GM19372 (cell line): ENCODE measurements around the gene ZFR2.
"Not testable (repeated sequence)": the region's sequence is repeated elsewhere in the genome, so short reads cannot be mapped to it uniquely, and the experiment has no call there.

Experiments used
- ATAC-seq: cut with Tn5 transposase; IDR thresholded peaks from one replicate; pipeline ENCODE4 v1.9.1; 2021; ENCODE audit warnings: mild to moderate bottlenecking, low read depth, moderate library complexity; ENCODE audit not compliant: unreplicated experiment

ZFR2 gene

DNA sequence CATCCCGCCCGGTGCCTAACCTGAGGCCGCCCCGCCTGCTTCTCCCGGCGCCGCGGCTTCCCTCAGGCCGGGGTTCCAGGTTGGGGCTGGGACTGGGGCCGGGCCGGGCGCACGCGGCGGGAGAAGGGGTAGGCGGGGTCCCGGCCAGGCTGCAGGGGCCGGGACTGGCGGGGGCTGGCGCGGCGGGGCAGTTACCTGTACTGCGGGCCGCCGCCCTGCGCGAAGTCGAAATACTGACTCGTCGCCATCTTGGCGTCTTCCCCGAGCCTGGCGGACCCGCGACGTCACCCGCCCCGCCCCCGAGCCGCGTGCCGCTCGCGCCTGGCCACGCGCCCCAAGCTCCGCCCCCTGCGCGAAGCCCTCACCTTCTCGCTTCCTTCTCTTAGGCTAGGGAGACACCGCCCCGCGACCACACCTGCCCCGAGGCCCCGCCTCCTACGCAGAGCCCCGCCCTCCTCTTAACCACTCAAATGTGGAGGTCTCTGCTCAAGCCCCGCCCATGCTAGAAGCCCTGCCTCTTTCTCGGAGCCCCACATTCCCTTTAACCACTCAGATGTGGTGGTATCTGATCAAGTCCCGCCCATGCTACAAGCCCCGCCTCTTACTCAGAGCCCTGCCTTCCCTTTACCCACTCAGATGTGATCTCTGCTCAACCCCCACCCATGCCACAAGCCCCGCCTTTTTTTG lies at the start of gene ZFR2:
TSS of gene ZFR2 (minus strand) at position 269 of the 687 bp plus-strand sequence. CDS start at position 248, 21 bp downstream.
- no peak for ATAC-seq

DNA sequence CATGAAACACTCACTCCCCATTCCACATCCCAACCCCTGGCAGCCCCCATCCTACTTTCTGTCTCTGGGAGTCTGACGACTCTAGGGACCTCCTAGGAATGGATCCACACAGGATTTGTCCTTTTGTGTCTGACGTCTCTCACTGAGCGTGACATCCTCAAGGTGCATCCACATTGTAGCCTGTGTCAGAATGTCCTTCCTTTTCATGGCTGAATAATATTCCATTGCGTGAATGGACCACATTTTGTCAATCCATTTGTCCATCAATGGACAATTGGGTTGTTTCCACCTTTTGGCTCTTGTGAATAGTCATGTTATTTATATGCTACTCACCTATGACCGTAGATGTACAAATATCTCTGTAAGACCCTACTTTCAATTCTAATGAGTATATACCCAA lies 47.2 kb upstream of the ZFR2 start:
- no peak for ATAC-seq

DNA sequence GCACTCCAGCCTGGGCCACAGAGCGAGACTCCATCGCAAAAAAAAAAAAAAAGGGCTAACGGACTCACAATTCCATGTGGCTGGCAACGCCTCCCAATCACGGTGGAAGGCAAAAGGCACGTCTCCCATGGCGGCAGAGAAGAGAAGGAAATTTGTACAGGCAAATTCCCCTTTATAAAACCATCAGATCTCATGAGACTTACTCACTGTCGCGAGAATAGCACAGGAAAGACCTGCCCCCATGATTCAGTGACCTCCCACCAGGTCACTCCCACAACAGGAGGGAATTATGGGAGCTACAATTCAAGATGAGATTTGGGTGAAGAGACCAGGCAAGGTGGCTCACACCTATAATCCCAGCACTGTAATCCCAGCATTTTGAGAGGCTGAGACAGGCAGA lies 45.4 kb upstream of the ZFR2 start:
- ATAC-seq, result no peak

DNA sequence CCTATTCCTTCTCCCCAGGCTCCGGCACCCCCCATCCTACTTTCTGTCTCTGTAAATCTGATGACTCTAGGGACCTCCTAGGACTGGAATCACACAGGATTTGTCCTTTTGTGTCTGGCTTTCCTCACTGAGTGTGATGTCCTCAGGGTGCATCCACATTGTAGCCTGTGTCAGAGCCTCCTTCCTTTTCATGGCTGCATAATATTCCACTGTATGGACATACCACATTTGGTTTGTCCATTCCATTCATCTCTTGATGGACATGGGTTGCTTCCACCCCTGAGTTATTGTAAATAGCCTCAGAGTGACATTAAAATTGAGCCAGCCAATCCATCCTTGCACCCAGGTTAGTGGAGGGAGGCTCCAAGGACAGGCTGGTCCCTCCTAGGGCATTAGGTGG lies 41.3 kb upstream of the ZFR2 start:
- ATAC-seq, result no peak

DNA sequence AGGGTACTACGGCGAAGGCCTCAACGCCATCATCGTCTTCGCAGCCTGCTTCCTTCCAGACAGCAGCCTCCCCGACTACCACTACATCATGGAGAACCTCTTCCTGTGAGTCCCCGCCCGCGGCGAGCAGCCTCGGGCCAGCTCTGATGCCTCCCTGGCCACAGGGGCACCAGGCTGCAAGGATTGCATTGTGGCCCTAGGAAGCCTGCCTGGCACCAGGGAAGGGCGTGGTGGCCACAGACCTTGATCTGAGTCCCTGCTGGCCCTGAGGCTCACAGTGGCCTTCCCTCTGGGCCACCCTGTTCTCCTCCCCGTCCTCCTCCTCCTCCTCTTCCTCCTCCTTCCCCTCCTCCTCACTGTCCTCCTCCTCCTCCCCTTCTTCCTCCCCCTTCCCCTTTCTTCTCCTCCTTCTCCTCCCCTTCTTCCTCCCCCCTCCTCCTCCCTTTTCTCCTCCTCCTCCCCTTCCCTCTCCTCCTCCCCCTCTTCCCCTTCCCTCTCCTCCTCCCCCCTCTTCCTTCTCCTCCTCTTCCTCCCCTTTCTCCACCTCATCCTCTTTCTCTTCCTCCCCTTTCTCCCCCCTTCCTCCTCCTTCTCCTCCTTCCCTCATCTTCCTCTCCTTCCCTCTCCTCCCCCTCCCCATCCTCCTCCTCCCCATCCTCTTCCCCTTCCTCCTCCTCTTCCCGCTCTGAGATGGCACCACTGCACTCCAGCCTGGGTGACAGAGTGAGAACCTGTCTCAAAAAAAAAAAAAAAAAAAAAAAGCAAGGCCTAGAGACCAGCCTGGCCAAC lies 39.6 kb upstream of the ZFR2 start:
- no peak for ATAC-seq

DNA sequence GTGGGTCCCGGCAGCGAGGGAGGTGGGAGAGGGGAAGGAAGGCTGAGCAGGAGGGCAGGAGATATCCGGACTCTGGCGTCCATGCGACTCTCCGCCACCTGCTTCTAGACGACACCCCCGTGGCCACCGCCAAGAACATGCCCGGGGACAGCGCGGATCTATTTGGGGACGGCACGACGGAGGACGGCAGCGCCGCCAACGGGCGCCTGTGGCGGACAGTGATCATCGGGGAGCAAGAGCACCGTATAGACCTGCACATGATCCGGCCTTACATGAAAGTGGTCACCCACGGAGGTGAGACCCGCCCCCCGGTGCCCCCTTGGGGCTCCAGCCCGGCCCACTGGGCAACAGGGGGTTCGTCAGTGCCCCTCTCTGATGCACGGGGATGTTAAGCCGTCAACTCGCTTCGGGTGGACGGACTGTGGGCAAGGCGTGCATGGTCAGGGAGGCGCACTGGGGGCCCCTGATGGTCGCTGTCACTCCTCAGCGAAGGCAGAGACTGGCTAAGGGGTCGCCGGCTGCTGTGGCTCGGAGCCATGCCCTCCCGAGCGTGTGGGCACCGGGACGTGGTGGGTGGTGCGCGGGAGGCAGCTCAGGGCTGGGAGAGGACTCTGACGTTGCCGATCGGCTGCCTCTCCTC lies 38.9 kb upstream of the ZFR2 start:
- no peak for ATAC-seq

DNA sequence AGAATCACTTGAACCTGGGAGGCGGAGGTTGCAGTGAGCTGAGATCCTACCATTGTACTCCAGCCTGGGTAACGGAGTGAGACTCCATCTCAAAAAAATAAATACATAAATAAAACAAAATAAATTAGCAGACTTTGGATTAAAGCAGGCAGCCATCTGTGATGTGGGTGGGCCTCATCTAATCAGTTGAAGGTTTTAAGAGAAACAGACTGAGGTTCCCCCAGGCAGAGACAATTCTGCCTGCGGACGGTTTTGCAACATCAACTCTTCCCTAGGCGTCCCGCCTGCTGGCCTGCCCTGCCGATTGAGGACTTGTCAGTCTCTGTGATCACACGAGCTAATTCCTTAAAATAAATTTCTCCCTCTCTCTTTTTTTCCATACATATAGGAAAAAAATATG lies 35.4 kb upstream of the ZFR2 start:
- no peak for ATAC-seq

DNA sequence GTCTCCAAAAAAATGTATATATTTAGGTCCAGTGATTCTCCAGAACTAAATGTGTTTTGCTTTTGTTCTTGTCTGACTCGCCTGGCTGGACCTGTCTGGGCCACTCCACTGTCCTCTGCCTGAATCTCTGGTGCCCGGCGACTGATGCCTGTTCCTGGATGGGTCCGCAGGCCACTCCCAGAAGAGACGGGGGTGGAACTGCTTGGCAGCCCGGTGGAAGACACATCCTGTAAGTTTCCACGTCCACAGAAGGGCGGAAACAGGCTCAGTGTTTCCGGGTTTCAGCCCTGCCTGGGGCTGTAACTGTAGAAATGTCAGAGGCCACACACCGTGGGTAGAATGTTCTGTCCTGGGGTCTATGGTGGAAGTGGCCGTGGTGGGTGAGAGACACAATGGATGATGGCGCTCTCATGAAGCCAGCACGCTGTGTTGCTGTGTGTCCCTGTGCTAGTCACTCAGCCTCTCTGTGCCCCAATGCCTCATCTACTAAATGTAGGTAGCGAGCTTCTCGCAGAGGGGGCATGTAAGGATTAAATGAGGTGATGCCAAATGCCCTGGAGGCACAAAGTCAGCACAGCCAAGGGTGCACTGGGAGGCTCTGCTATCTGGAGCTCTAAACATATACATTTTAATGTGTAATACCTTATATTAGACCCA lies 33.6 kb upstream of the ZFR2 start:
- no peak for ATAC-seq

DNA sequence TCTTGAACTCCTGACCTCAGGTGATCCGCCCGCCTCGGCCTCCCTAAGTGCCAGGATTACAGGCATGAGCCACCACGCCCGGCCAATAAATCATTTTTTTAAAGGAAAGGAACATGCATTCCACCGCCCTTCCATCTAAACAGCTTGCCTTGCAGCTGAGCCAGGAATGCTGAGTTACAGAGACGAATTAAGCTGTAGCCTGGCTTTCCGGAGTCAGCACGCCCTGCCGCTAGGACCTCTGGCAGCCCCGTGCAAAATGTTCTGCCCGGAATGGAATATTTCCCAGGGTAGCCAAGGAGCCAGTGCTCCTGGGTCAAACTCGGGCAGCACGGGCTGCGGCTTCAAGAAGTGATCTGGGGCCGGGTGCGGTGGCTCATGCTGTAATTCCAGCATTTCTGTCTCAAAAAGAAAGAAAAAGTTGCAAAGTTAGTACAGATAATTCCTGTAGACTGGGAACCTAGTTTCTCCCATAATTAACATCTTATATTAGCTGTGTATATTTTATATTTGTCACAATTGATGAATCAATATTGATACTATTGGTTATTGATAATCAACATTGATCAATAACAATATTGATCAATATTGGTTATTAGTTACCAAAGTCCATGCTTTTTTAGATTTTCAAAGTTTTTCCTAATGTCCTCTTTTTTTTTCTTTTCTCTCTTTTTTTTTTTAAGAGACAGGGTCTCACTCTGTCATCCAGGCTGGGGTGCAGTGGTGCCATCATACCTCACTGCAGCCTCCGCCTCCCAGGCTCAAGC lies 30.9 kb upstream of the ZFR2 start:
- no peak for ATAC-seq

DNA sequence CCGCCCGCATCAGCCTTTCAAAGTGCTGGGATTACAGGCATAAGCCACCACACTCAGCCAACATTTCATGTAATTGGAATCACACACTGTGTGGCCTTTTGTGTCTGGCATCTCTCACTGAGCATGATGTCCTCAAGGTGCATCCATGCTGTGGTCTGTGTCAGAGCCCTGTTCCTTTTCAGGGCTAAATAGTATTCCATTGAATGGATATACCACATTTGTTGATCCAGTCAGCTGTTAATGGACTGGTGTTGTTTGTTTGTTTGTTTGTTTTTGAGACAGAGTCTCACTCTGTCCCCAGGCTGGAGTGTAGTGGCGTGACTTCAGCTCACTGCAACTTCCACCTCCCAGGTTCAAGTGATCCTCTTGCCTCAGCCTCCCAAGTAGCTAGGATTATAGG lies 29.6 kb upstream of the ZFR2 start:
- ATAC-seq, result no peak

DNA sequence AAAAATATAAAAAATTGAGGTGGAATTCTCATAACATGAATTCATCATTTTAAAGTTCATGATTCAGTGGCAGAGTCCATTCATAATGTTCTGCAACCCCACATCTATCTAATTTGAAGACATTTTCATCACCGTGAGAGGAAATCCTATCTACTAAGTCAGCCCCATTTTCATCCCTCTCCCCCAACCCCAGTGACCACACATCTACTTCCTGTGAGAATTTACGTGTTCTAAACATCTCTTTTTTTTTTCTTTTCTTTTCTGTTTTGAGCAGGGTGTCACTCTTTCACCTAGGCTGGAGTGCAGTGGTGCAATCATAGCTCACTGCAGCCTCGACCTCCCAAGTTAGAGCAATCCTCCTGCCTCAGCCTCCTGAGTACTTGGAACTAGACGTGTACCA lies 29.1 kb upstream of the ZFR2 start:
- ATAC-seq, result no peak

DNA sequence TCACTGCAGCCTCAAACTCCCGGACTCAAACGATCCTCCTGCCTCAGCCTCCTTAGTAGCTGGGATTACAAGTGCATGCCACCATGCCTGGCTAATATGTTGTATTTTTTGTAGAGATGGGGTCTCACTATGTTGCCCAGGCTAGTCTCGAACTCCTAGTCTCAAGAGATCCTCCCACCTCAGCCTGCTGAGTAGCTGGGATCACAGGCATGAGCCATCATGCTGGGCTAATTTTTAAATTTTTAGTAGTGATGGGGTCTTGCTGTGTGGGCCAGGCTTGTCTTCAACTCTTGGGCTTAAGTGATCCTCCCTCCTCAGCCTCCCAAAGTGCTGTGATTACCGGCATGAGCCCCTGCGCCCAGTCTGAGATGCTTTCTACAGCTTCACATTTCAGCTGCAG lies 26.9 kb upstream of the ZFR2 start:
- no peak for ATAC-seq

DNA sequence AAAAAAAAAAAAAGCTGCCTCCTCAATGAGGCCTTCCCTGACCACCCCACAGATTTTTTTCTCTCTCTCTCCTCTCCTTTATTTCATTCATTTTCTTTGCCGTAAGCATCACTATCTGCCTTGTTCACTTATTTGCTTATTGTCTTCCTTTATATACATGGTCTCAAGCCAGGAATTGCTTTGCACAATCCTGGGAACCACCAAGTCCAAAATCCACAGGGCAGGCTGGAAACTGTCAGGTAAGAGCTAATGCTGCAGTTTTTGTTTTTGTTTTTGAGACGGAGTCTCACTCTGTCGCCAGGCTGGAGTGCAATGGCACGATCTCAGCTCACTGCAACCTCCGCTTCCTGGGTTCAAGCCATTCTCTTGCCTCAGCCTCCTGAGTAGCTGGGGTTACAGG lies 26.1 kb upstream of the ZFR2 start:
- ATAC-seq, result not testable (repeated sequence)

DNA sequence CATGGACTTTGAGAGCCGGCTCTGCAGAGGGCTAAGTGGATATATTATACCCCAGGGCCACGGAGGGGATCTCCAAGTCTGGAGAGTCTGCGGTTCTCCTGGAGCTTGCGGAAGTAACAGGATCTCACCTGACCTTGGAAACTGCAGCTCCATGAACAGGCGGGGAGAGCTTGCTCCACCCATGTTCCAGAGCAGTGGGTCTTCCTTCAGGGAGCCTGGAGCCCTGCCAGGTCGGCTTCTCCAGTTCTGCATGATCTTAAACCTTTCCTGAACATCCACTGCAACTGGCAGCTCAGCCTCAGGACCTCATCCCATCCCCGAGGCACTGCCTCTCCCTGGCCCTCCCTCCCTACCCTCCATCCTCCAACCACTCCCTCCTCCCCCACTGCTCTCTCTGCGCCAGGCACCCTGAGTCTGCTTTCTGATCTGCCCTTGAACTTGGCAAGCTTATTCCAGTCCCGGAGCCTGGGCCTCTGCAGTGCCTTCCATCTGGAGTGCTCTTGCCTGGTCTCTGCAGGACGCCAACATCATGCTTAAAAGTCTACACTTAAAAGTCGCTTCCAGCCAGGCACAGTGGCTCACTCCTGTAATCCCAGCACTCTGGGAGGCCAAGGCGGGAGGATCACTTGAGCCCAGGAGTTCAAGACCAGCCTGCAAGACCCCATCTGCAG lies 24.8 kb upstream of the ZFR2 start:
- ATAC-seq, result no peak

DNA sequence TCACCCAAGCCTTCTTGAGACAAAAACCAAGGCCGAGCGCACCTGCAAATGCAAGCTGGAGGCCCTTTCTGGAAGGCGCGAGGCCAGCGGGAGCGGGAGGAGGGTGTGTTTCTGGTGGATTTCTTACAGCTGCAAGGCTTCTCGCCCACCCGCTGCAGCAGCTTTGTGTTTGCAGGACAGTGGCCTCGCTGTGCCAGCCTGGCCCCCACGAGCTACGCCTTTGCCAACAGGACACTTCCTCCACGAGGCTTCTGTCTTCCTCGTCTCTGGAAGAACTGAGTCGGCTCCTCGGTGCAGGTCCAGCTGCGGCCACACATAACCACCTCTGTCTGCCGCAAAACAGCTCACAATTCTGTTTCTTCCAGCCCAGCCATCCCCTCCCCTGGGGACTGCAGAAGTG lies 21.8 kb upstream of the ZFR2 start:
- no peak for ATAC-seq

DNA sequence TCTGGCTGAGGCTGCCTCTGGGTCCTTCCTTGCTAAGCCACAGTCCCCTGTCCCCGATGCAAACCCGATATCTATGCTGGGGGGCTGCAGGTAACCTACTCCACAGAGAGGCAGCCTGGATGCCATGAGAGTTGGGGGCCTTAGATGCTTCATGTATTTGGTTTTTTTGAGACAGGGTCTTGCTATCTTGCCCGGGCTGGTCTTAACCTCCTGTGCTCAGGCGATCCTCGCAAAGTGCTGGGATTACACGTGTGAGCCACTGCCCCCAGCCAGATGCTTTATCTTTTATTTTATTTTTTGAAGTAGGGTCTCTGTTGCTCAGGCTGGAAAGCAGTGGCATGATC lies 13.2 kb upstream of the ZFR2 start:
- no peak for ATAC-seq

DNA sequence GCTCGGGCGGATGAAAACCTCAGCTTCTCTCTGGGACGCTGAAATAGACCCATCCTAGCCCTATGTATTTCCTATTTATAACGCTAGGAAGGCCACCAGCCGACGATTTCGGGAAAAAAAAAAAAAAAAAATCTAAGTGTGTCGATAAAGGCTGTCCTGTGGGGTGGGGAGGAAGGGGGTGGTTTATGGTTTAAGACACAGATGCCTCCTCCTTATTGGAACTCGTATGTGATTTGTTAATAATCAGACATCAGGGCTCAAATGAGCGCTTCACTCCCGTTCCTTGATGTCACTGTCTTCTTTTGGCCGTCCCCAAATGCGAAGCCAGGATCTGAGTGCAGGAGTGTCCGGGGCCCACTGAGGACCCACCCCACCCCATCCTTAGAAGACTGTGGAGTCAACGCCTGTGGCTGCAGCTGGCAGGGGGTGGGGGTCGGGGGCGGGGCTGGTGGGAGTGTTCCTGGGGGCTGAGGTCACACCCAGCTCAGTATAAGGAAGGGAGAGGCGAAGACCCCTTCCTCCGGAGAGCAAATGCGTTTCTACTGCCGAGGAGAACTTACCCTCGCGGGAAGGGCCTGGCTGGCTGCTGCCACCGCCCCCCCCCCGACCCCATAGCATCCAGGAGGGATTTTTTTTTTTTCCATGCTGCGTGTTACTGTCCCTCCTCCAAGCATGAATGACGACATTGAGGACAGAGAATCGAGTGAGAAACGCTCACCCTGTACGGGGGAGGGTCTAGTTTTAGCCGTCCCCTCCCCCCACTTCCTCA lies 12.6 kb upstream of the ZFR2 start:
- no peak for ATAC-seq

DNA sequence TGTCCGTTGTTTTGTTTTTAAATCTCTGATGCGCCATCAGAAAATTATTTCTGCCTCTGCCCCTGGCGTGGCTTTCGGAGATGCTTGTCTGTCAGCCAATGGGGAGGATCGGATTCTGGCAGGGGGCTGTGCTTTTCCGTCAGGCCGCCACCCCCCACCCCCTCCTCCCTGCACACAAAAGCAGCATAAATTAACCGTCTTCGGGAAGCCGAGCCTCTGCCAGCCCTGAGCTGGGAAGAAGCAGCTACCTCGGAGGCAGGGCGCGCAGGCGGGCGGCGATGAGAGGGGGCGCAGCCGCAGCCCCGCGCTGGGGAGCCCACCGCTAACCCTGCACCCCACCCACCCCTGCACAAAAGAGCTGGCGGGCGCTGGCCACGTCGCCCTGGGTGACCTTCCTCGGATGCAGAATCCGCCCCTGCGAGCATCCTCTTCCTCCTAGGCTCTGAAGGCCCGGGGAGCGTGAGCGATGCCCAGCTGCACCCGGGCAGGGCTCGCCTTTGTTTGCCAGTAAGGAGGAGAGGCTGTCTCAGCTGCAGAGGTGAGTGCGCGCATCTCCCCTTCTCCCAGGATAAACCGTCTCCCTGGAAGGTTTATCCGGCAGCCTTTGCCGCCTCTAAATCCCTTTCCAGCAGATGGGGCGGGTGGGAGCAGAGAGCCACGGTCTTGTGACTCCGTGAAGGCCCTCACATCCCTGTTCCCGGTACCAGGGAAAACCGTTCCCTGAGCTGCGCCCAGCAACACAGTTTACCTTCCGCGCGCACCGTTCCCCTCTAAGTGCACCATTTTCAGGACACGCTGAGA lies 11.8 kb upstream of the ZFR2 start, which contains the start of gene ATCAY:
TSS of gene ATCAY (plus strand) at position 215 of the 801 bp plus-strand sequence. CDS start 5,083 bp downstream, outside the sequence.
- ATAC-seq, result no peak
